HEK293T (cell line): Measurements from ENCODE around the gene HOXC5.

Experiments used
- CTCF ChIA-PET: fragments of 350-600 bp; formaldehyde crosslinking; extraction: SDS; loops from one replicate; lab custom pipeline; 2021; ENCODE audit warnings: antibody characterized with exemption, inconsistent platforms; lab: Yijun Ruan, JAX
- POLR2A ChIA-PET: fragments of 350-600 bp; formaldehyde crosslinking; extraction: SDS; loops from one replicate; lab custom pipeline; 2020; ENCODE audit warnings: antibody characterized with exemption, inconsistent platforms; lab: Yijun Ruan, JAX
- DNase-seq: peaks from one replicate; pipeline ENCODE4 v3.0.0; 2012; ENCODE audit warnings: mixed read lengths; ENCODE audit errors: extremely low spot score
- ARNT ChIP-seq: fragments of 450-650 bp; IDR thresholded peaks from 2 replicates; pipeline ENCODE4 v1.6.1; 2017; ENCODE audit warnings: mild to moderate bottlenecking
- BHLHE40 ChIP-seq: fragments of 450-650 bp; IDR thresholded peaks from 2 replicates; pipeline ENCODE4 v1.6.1; 2016; ENCODE audit warnings: mild to moderate bottlenecking, moderate library complexity, borderline replicate concordance
- CTBP1 ChIP-seq: fragments of 450-650 bp; IDR thresholded peaks from 2 replicates; pipeline ENCODE4 v1.6.1; 2016; ENCODE audit warnings: borderline replicate concordance
- ELF4 ChIP-seq: fragments of 450-650 bp; IDR thresholded peaks from 2 replicates; pipeline ENCODE4 v1.6.1; 2017; ENCODE audit warnings: antibody characterized with exemption
- FOXA1 ChIP-seq: fragments of 450-650 bp; IDR thresholded peaks from 2 replicates; pipeline ENCODE4 v1.6.1; 2016; ENCODE audit warnings: mild to moderate bottlenecking
- FOXK2 ChIP-seq: fragments of 450-650 bp; IDR thresholded peaks from 2 replicates; pipeline ENCODE4 v1.6.1; 2016; ENCODE audit warnings: mild to moderate bottlenecking
- FOXM1 ChIP-seq: fragments of 450-650 bp; IDR thresholded peaks from 2 replicates; pipeline ENCODE4 v1.6.1; 2017; ENCODE audit warnings: mild to moderate bottlenecking, borderline replicate concordance
- HDGF ChIP-seq: fragments of 450-650 bp; IDR thresholded peaks from 2 replicates; pipeline ENCODE4 v1.6.1; 2017; ENCODE audit warnings: antibody characterized with exemption, borderline replicate concordance
- L3MBTL2 ChIP-seq: fragments of 450-650 bp; conservative IDR thresholded peaks from 2 replicates; pipeline ENCODE4 v1.6.1; 2016; ENCODE audit warnings: mild to moderate bottlenecking
- LEF1 ChIP-seq: fragments of 450-650 bp; IDR thresholded peaks from 2 replicates; pipeline ENCODE4 v1.6.1; 2017; ENCODE audit warnings: mild to moderate bottlenecking, borderline replicate concordance
- NFRKB ChIP-seq: fragments of 450-650 bp; IDR thresholded peaks from 2 replicates; pipeline ENCODE4 v1.6.1; 2016; ENCODE audit warnings: mild to moderate bottlenecking, moderate library complexity
- SP1 ChIP-seq: fragments of 450-650 bp; IDR thresholded peaks from 2 replicates; pipeline ENCODE4 v1.6.1; 2017
- SUZ12 ChIP-seq: fragments of 450-650 bp; IDR thresholded peaks from 2 replicates; pipeline ENCODE4 v1.6.1; 2016; ENCODE audit warnings: mild to moderate bottlenecking
- TARDBP ChIP-seq: fragments of 450-650 bp; IDR thresholded peaks from 2 replicates; pipeline ENCODE4 v1.6.1; 2016
- ZNF384 ChIP-seq: fragments of 450-650 bp; IDR thresholded peaks from 2 replicates; pipeline ENCODE4 v1.6.1; 2016
- TF ChIP-seq, protein P1 (sequence below): fragments of 450-650 bp; IDR thresholded peaks from 2 replicates; pipeline ENCODE4 v1.6.1; 2016

Gene HOXC5

GRCh38 chr12:54054742-54055194 lies 21.9 kb downstream of the HOXC5 start:
- ChIA-PET CTCF (interaction anchor here (1.7 to 2.3 kb wide), 2 partner anchors 49 to 84 kb away, joined by 5 to 8 read pairs; no protein-coding TSS in a partner anchor), POLR2A (interaction anchor here (1.1 to 5.6 kb wide), 7 partner anchors 11 to 72 kb away, joined by 3 to 117 read pairs (median 5); partner anchors contain the start of gene HOXC8)
- no peak for DNase-seq
- TF ChIP-seq CTBP1 (no peak), FOXA1 (no peak), SUZ12 (no peak), BHLHE40 (no peak), FOXK2 (no peak), L3MBTL2 (no peak; the same call in 1 of the 2 replicates), HDGF (no peak)

GRCh38 chr12:54055552-54055951 lies 22.7 kb downstream of the HOXC5 start:
- ChIA-PET POLR2A (interaction anchor here (1.3 to 1.7 kb wide), 2 partner anchors 17 to 38 kb away, joined by 5 to 8 read pairs; no protein-coding TSS in a partner anchor), CTCF (interaction anchor here (0.6 kb wide), 1 partner anchor 46 kb away, joined by 3 read pairs; the partner anchor contains the start of gene HOXC8)
- TF ChIP-seq ARNT (no peak), CTBP1 (no peak), FOXM1 (no peak), SUZ12 (no peak), HDGF (no peak)
- DNase-seq, result no peak

- no peak for DNase-seq
- CTCF ChIA-PET, result interaction anchor here (0.6 kb wide), 1 partner anchor 47 kb away, joined by 3 read pairs; the partner anchor contains the start of gene HOXC8
- no peak for TF ChIP-seq BHLHE40
- TF ChIP-seq FOXM1, result no peak
- no peak for TF ChIP-seq SUZ12
- TF ChIP-seq TARDBP, result no peak
- TF ChIP-seq FOXA1, result no peak
- TF ChIP-seq NFRKB, result no peak
- TF ChIP-seq HDGF, result no peak
- TF ChIP-seq LEF1, result no peak
- no peak for TF ChIP-seq FOXK2
- TF ChIP-seq, protein P1, sequence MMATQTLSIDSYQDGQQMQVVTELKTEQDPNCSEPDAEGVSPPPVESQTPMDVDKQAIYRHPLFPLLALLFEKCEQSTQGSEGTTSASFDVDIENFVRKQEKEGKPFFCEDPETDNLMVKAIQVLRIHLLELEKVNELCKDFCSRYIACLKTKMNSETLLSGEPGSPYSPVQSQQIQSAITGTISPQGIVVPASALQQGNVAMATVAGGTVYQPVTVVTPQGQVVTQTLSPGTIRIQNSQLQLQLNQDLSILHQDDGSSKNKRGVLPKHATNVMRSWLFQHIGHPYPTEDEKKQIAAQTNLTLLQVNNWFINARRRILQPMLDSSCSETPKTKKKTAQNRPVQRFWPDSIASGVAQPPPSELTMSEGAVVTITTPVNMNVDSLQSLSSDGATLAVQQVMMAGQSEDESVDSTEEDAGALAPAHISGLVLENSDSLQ, result no peak
- no peak for TF ChIP-seq ARNT
- TF ChIP-seq ELF4, result no peak
- TF ChIP-seq ZNF384, result no peak
- no peak for TF ChIP-seq SP1
- TF ChIP-seq CTBP1, result no peak
- TF ChIP-seq L3MBTL2, result no peak
- POLR2A ChIA-PET, result interaction anchor here (1.3 to 1.7 kb wide), 2 partner anchors 18 to 39 kb away, joined by 5 to 8 read pairs; no protein-coding TSS in a partner anchor
Observed at GRCh38 chr12:54056110-54056509, 23.3 kb downstream of the HOXC5 start.

DNA sequence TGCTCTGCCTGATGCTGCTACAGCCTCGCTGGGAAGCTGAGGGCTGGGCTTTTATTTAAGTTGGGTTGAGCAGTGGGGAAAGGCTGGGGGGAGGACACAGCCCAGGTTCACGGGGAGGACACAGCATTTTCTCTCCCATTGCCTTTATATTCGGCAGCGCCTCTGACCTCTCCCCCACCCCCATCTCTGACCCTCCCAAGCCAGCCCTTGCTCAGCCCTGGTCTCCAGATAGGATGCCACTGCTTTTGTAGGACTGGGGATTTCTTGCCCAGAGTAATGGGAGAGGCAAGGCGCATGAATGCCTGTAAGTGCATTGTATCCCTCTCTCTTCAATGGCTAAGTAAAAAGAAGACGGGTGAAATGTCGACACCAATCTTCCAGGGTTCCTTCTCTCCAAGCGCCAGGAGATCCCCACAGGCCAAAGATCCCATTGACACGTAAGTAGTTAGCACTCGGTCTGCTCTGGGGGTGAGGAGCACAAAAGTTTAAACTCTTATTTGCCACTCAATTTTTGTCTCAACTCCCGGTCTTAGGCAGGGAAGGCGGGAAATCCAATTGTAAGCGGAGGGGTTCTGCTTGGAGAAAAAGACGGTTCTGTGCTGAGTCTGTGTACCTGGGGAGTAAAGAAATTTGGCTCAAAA lies 25.4 kb downstream of the HOXC5 start:
- TF ChIP-seq TARDBP (no peak), LEF1 (no peak), BHLHE40 (no peak), NFRKB (no peak), HDGF (no peak), ELF4 (no peak), FOXA1 (no peak), SUZ12 (no peak), ARNT (no peak), FOXK2 (no peak), ZNF384 (no peak), FOXM1 (no peak), CTBP1 (no peak), L3MBTL2 (no peak), SP1 (no peak)
- TF ChIP-seq, protein P1, result no peak
- POLR2A ChIA-PET, result interaction anchor here (1.2 to 2.9 kb wide), 2 partner anchors 15 to 20 kb away, joined by 4 to 15 read pairs; no protein-coding TSS in a partner anchor
- CTCF ChIA-PET, result interaction anchor here (1.1 to 1.7 kb wide), 3 partner anchors 13 to 143 kb away, joined by 3 to 12 read pairs (median 5); no protein-coding TSS in a partner anchor
- DNase-seq, result no peak

- POLR2A ChIA-PET, result interaction anchor here (0.6 to 2.9 kb wide), 8 partner anchors 14 to 103 kb away, joined by 3 to 15 read pairs (median 4); no protein-coding TSS in a partner anchor
Observed at GRCh38 chr12:54059668-54060067, 26.8 kb downstream of the HOXC5 start.

More at GRCh38 chr12:54059668-54060067, 26.8 kb downstream of the HOXC5 start:
- CTCF ChIA-PET, result interaction anchor here (0.6 to 1.7 kb wide), 4 partner anchors 11 to 195 kb away, joined by 3 to 12 read pairs (median 6); no protein-coding TSS in a partner anchor
- TF ChIP-seq FOXA1, result no peak
- no peak for TF ChIP-seq FOXK2
- no peak for TF ChIP-seq ZNF384
- TF ChIP-seq HDGF, result no peak
- no peak for TF ChIP-seq ELF4
- no peak for TF ChIP-seq NFRKB
- no peak for TF ChIP-seq BHLHE40
- TF ChIP-seq ARNT, result no peak
- TF ChIP-seq, protein P1, result no peak
- no peak for TF ChIP-seq FOXM1
- DNase-seq, result no peak
